HG03045 (cell line): ENCODE results near the gene OR2G3.

Source experiments
- ATAC-seq: cut with Tn5 transposase; IDR thresholded peaks from one replicate; pipeline ENCODE4 v1.9.1; 2021; ENCODE audit warnings: mild to moderate bottlenecking, moderate library complexity; ENCODE audit not compliant: unreplicated experiment

OR2G3 gene

GRCh38 chr1:247605286-247605685 lies at the start of gene OR2G3:
TSS of gene OR2G3 (plus strand) at chr1:247605586. CDS start at chr1:247605586, 0 bp downstream.
- no peak for ATAC-seq

- ATAC-seq, result no peak
Observed at GRCh38 chr1:247557926-247558674, 47.3 kb upstream of the OR2G3 start.

- no peak for ATAC-seq
Observed at GRCh38 chr1:247561711-247562110, 43.7 kb upstream of the OR2G3 start.

GRCh38 chr1:247562198-247562597 lies 43.2 kb upstream of the OR2G3 start:
- ATAC-seq, result no peak

GRCh38 chr1:247574236-247574635 lies 31.1 kb upstream of the OR2G3 start:
- no peak for ATAC-seq

GRCh38 chr1:247574664-247575063 lies 30.7 kb upstream of the OR2G3 start:
- ATAC-seq, result no peak

- no peak for ATAC-seq
Observed at GRCh38 chr1:247576514-247576913, 28.9 kb upstream of the OR2G3 start.

- ATAC-seq, result no peak
Observed at GRCh38 chr1:247578946-247579460, 26.4 kb upstream of the OR2G3 start.

- no peak for ATAC-seq
Observed at GRCh38 chr1:247588060-247588459, 17.3 kb upstream of the OR2G3 start, which contains the start of gene OR2G2. TSS of gene OR2G2 (plus strand) at chr1:247588360. CDS start at chr1:247588360, 0 bp downstream.

- no peak for ATAC-seq
Observed at GRCh38 chr1:247613405-247613804, 8.0 kb downstream of the OR2G3 start.

GRCh38 chr1:247614625-247615024 lies 9.2 kb downstream of the OR2G3 start:
- ATAC-seq, result no peak

GRCh38 chr1:247627951-247628350 lies 22.6 kb downstream of the OR2G3 start:
- no peak for ATAC-seq

- ATAC-seq, result no peak
Observed at GRCh38 chr1:247638011-247638410, 32.6 kb downstream of the OR2G3 start.

- no peak for ATAC-seq
Observed at GRCh38 chr1:247638781-247639180, 33.4 kb downstream of the OR2G3 start.

GRCh38 chr1:247639381-247639981 lies 34.1 kb downstream of the OR2G3 start:
- no peak for ATAC-seq

GRCh38 chr1:247642742-247643141 lies 37.4 kb downstream of the OR2G3 start:
- no peak for ATAC-seq

GRCh38 chr1:247646867-247647266 lies 41.5 kb downstream of the OR2G3 start:
- no peak for ATAC-seq

- no peak for ATAC-seq
Observed at GRCh38 chr1:247647864-247648263, 42.5 kb downstream of the OR2G3 start.

GRCh38 chr1:247653040-247653439 lies 47.7 kb downstream of the OR2G3 start:
- no peak for ATAC-seq
